ENCODE data around the gene PNMA6E. TPM values are rescaled to one million over a fixed set of nuclear protein-coding genes. Genes with fewer than 3 reads are reported as not detected.

Gene PNMA6E
- total RNA-seq, 1 donor from 2014 or later, result not detected

DNA sequence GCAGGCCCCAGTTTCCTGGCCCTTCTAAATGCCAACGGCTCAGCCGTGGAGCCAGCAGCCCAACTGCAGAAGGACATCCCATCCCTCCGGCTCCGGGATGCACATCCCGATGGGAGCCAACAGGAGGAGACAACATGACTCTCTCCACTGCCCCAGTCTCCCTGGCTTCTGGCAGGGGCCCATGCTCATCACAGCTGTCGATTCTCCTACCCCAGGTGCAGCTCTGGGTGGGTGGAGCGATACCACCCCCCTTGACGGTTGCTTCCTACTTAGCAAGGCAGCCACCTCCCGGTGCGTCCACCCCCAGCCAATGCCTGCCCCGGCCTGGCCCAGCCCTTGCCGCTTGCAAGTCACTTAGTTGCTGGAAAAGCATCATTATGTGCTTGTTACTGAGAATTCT lies 47.7 kb downstream of the PNMA6E start:
- no peak for DNase-seq (ENCODE audit: low read depth, low spot score)

DNA sequence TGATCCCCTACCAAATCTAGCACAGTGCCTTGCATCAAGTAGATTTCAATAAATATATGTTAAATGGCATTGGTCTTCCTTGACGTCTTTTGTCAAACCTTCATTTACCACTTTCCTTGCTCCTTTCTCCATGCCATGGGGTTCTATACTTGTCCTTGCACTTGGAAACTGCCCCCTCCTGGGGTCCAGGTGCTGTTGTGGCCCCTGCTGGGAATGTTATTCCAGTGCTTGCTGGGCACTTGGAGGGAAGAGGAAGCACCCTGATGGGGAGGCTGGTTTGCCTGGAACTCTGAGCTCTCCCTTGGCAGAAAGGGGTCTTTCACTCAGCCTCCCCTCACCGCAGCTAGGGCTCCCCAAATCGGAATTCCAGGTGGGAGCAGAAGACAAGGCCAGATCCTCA lies 48.3 kb downstream of the PNMA6E start:
- no peak for DNase-seq (ENCODE audit: low read depth, low spot score)

GRCh38 chrX:153351981-153352380 lies 49.2 kb downstream of the PNMA6E start:
- no peak for DNase-seq (ENCODE audit: low read depth, low spot score)

DNA sequence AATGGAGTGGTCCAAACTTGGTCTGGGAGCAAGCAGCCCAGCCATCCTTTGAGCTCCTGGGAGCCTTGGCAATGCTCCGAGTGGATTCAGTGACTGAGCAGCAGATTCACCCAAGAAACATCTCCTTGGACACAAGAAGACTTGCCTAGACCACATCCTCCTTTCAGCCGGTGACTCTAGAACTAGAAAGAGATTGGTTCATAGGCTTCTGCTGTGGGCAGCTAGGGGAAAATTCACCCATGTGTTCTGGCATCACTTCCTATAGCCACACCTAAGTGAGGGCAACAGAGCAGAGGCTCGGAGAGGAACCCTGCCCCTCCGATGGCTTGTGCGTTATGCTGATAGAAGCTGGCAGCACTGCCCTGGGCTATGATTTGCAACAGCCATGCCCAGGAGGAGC lies 51.2 kb downstream of the PNMA6E start:
- no peak for DNase-seq (ENCODE audit: low read depth, low spot score)

- DNase-seq (ENCODE audit: low read depth, low spot score), result no peak
Measured at GRCh38 chrX:153348421-153348820, 52.7 kb downstream of the PNMA6E start.

GRCh38 chrX:153347530-153347929 lies 53.6 kb downstream of the PNMA6E start:
- DNase-seq (ENCODE audit: low read depth, low spot score), result no peak

Other genes with a start within 250 kb of the PNMA6E start
- 0.07 TPM in 1 of 2 replicates, not detected in the other for gene MAGEA1, start 222.1 kb downstream of the PNMA6E start, total RNA-seq
- gene PNMA6F, start 79.6 kb downstream of the PNMA6E start, total RNA-seq, result not detected in 2 replicates
- gene ZNF275, start 67.2 kb downstream of the PNMA6E start, total RNA-seq, result 5.1 and 5.9 TPM in 2 replicates
- gene ZFP92, start 10.1 kb upstream of the PNMA6E start, total RNA-seq, result 1.1 and 1.6 TPM in 2 replicates
- gene TREX2, start 44.7 kb upstream of the PNMA6E start, total RNA-seq, result 0.73 and 1.0 TPM in 2 replicates
- 25.3 and 32.1 TPM in 2 replicates for gene HAUS7, start 69.2 kb upstream of the PNMA6E start, total RNA-seq
- gene BGN, start 93.6 kb upstream of the PNMA6E start, total RNA-seq, result 22.9 and 35.6 TPM in 2 replicates
- 0.11 TPM in 1 of 2 replicates, not detected in the other for gene ATP2B3, start 116.3 kb upstream of the PNMA6E start, total RNA-seq
- gene CCNQ, start 197.8 kb upstream of the PNMA6E start, total RNA-seq, result 40.4 and 49.2 TPM in 2 replicates
- gene DUSP9, start 245.9 kb upstream of the PNMA6E start, total RNA-seq, result 0.04 and 0.26 TPM in 2 replicates

Data from pulmonary artery endothelial cell (primary cell).